NCI-H128 (cell line): Measurements from ENCODE around the gene TCP1.
"Not testable (repeated sequence)": the region's sequence is repeated elsewhere in the genome, so short reads cannot be mapped to it uniquely, and the experiment has no call there.

Experiments
- DNase-seq: peaks from one replicate; lab custom pipeline; 2025; ENCODE audit not compliant: unreplicated experiment; lab: John Stamatoyannopoulos, UW

The TCP1 gene

DNA sequence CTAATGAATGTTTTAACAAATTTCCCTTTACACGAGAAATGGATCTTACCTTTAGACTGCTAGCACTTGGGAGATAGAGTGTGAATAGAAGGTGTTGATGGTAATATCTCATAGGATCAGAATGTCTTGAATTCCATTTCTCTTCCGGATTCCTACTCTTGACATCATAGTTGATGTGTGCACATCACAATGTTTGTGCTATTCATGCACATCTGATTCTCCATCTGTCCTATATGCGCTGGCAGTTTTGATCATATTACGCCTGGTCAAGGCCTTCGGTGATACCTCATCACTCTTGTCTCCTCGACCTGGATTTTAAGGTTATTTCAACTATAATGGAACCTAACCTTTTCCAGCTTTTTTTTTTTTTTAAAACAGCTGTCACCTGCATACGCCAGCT lies 44.3 kb downstream of the TCP1 start:
- DNase-seq, result no peak

GRCh38 chr6:159742165-159742564 lies 47.2 kb downstream of the TCP1 start:
- DNase-seq, result no peak

DNA sequence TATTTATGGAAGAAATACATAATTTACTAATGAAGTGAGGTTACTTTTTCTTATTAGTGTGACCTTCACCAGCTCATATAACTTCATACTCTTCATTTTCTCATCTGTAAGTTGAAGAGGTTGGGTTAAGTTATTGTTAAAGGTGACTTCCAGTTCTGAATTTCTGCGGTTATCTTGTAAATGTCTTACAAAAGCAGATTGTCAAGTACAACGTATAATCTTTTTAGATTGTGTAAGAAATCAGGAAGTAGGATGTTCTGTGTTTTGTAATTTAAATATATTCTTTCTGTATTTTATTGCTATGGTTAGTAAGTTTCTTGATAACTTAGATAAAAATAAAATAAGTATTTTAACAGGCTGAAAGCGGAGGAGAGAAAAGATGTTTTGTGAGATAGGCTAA lies 50.1 kb downstream of the TCP1 start:
- DNase-seq, result no peak

DNA sequence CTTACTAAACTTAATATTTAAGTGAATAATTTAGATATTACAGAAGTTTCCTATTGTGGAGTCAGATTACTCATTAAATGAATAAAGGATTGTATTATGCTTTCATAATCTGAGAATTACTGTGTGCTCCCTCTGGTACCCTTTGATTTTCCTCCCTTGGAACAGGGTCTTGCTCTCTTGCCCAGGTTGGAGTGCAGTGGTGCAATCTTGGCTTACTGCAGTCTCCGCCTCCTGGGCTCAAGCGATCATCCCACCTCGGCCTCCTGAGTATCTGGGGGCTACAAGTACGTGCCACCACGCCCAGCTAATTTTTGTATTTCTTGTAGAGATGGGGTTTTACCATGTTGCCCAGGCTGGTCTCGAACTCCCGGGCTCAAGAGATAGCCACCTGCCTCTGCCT lies 52.5 kb downstream of the TCP1 start:
- DNase-seq, result no peak

DNA sequence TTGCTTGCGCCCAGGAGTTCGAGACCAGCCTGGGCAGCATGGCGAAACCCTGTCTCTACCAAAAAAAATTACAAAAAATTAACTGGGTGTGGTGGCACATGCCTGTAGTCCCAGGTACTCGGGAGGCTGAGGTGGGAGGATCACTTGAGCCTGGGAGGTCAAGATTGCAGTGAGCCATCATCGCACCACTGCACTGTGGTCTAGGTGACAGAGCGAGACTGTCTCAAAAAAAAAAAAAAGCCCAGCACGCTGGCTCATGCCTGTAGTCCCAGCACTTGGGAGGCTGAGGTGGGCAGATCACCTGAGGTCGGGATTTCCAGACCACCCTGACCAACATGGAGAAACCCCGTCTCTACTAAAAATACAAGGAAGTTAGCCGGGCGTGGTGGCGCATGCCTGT lies 56.0 kb downstream of the TCP1 start:
- not testable (repeated sequence) for DNase-seq

- DNase-seq, result not testable (repeated sequence)
These were observed 56.9 kb downstream of the TCP1 start for GRCh38 chr6:159732550-159732949.

GRCh38 chr6:159730332-159730676 lies 59.1 kb downstream of the TCP1 start:
- no peak for DNase-seq

DNA sequence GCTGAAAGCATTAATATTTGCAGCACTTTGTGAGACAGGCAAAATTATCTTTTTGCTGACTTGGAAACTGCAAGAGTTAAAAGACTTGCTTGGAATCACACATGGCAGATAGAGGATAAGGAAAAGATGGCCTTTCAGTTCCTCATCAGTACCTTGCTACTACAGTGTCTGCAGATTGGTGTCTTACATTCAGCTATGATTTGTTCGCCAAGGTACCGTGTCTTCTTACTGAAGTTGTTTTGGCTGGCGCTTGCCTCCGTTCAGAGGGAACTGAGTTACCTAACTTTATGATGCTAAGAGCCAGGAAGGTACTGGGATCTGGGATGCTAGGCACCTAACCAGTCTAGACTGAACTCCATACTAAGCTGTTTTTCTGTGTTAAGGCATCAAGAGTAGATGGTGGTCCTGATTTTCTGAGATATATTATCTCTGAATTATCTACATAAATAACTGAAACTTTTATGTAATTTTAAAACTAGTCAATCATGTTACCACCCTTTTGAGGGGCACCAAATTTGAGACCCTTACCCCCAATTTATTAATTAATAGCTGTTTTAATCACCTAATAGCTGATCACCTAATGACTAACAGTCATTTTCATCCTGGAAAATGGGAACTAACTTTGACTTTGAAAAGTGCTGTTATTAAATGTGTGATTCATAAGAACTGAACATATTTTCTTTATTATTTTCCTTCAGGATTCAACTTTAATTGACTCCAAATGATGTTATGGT lies 59.6 kb downstream of the TCP1 start:
- no peak for DNase-seq

GRCh38 chr6:159728531-159728964 lies 60.9 kb downstream of the TCP1 start:
- no peak for DNase-seq
